Prostate gland (tissue), 2 donors: ENCODE measurements around the gene PCSK4.

Source experiments
- POLR2A ChIP-seq: fragments of 450-650 bp; IDR thresholded peaks from one replicate; pipeline ENCODE4 v1.6.1; 2016; ENCODE audit warnings: antibody characterized with exemption, mild to moderate bottlenecking
- TF ChIP-seq, protein P1 (sequence below), 4 experiments: fragments of 200-600 bp in 2 of 4; fragments of 450-650 bp in 2 of 4; sonication (generic) in 2 of 4; IDR thresholded peaks; 1 replicate in 3 of 4; 2 replicates in 1 of 4; pipeline ENCODE4 v1.5.1; 2016 to 2019; ENCODE audit warnings: antibody characterized with exemption in 4 of 4, mild to moderate bottlenecking in 2 of 4, moderate library complexity in 2 of 4

DNA sequence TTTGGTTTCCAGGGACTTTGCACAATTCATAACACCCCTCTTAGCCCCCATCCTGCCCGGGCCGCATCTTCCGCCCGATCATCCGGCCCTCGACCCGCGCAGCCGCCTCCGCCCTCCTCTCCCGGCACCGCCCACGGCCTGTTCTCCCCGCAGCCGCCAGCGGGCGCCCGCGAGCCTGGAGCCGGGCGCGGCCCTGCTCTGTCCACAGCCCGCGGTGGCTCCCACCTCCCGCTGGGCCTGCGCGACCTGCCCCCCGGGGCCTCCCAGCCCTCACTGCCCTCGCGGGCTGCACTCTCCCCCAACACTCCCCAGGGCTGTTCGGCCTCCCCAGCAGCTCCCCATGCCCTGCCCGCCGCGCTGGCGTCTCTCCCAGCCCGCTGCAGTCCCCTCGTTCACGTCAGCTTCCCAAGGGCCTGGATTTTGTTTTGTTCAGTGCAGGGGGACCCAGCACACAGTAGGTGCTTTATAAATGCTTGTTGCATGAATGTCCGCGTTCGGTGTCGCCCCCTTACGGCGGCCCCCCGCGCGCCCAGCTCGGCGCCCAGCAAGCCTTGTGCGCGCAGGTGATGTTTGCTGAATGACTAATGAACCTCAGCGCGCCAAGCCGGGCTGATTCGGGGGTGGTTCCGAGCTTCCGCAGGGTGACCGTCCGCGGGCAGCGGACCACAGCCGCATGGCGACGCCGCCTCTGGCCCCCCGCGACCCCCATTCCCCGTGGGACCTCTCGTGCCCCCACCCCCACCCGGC lies 44.8 kb downstream of the PCSK4 start:
- TF ChIP-seq, protein P1, sequence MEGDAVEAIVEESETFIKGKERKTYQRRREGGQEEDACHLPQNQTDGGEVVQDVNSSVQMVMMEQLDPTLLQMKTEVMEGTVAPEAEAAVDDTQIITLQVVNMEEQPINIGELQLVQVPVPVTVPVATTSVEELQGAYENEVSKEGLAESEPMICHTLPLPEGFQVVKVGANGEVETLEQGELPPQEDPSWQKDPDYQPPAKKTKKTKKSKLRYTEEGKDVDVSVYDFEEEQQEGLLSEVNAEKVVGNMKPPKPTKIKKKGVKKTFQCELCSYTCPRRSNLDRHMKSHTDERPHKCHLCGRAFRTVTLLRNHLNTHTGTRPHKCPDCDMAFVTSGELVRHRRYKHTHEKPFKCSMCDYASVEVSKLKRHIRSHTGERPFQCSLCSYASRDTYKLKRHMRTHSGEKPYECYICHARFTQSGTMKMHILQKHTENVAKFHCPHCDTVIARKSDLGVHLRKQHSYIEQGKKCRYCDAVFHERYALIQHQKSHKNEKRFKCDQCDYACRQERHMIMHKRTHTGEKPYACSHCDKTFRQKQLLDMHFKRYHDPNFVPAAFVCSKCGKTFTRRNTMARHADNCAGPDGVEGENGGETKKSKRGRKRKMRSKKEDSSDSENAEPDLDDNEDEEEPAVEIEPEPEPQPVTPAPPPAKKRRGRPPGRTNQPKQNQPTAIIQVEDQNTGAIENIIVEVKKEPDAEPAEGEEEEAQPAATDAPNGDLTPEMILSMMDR (IDR thresholded peaks at IDR 0.05): peak; percentile 63 to 90 (median 82)
- no peak for TF ChIP-seq POLR2A
